Trophoblast cell (in vitro differentiated cells and primary cell): ENCODE data around the gene TINAG.
"Not testable (repeated sequence)": the region's sequence is repeated elsewhere in the genome, so short reads cannot be mapped to it uniquely, and the experiment has no call there.

Experiments used
- DNase-seq, 2 donors: peaks; one replicate each; pipeline ENCODE4 v3.0.0-alpha.2; 2016
- H2AFZ ChIP-seq: 2 replicates; pipeline ENCODE4 v1.6.1; 2013; ENCODE audit warnings: low read length, moderate library complexity, mild to moderate bottlenecking; ENCODE audit not compliant: insufficient read depth, poor library complexity
- H2AK5ac ChIP-seq: 2 replicates; pipeline ENCODE4 v1.6.1; 2013; ENCODE audit warnings: mild to moderate bottlenecking, low read length
- H2BK120ac ChIP-seq: 2 replicates; pipeline ENCODE4 v1.6.1; 2013; ENCODE audit warnings: low read length, mild to moderate bottlenecking, moderate library complexity; ENCODE audit not compliant: insufficient read depth, poor library complexity
- H2BK12ac ChIP-seq: 2 replicates; pipeline ENCODE4 v1.6.1; 2013; ENCODE audit warnings: mild to moderate bottlenecking, low read length, moderate library complexity
- H2BK5ac ChIP-seq: 2 replicates; pipeline ENCODE4 v1.6.1; 2013; ENCODE audit warnings: low read length, low read depth, moderate library complexity, mild to moderate bottlenecking; ENCODE audit not compliant: poor library complexity
- H3K14ac ChIP-seq: 2 replicates; pipeline ENCODE4 v1.6.1; 2013; ENCODE audit warnings: mild to moderate bottlenecking, low read length
- H3K18ac ChIP-seq: 2 replicates; pipeline ENCODE4 v1.6.1; 2013; ENCODE audit warnings: mild to moderate bottlenecking, low read length
- H3K23ac ChIP-seq: 2 replicates; pipeline ENCODE4 v1.6.1; 2013; ENCODE audit warnings: low read length
- H3K27ac ChIP-seq: 2 replicates; pipeline ENCODE4 v1.5.1; 2013; ENCODE audit warnings: low read depth, mild to moderate bottlenecking, inconsistent platforms, low read length, moderate library complexity
- H3K27me3 ChIP-seq: 2 replicates; pipeline ENCODE4 v1.6.1; 2013; ENCODE audit warnings: inconsistent platforms, mild to moderate bottlenecking, low read length, moderate library complexity; ENCODE audit not compliant: insufficient read depth
- H3K36me3 ChIP-seq, 2 experiments: 1 replicate in 1 of 2; 2 replicates in 1 of 2; pipeline ENCODE4 v1.6.1; 2013; ENCODE audit warnings: low read length in 2 of 2, mild to moderate bottlenecking in 2 of 2, moderate library complexity in 1 of 2; ENCODE audit not compliant: insufficient read depth in 2 of 2, control insufficient read depth in 1 of 2
- H3K4ac ChIP-seq: 2 replicates; pipeline ENCODE4 v1.6.1; 2013; ENCODE audit warnings: low read depth, mild to moderate bottlenecking, low read length, moderate library complexity
- H3K4me1 ChIP-seq, 2 experiments: 1 replicate in 1 of 2; 2 replicates in 1 of 2; pipeline ENCODE4 v1.6.1; 2013; ENCODE audit warnings: low read length in 2 of 2, mild to moderate bottlenecking in 2 of 2, moderate library complexity in 1 of 2; ENCODE audit not compliant: insufficient read depth in 2 of 2, control insufficient read depth in 1 of 2
- H3K4me2 ChIP-seq: 2 replicates; pipeline ENCODE4 v1.6.1; 2013; ENCODE audit warnings: inconsistent platforms, mild to moderate bottlenecking, low read length, moderate library complexity
- H3K4me3 ChIP-seq: 2 replicates; pipeline ENCODE4 v1.5.1; 2013; ENCODE audit warnings: mild to moderate bottlenecking, low read depth, low read length, inconsistent platforms
- H3K79me1 ChIP-seq: one replicate; pipeline ENCODE4 v1.6.1; 2013; ENCODE audit warnings: low read length
- H3K79me2 ChIP-seq: 2 replicates; pipeline ENCODE4 v1.6.1; 2013; ENCODE audit warnings: low read length, mild to moderate bottlenecking; ENCODE audit not compliant: control insufficient read depth, insufficient read depth, poor library complexity
- H3K9ac ChIP-seq: 2 replicates; pipeline ENCODE4 v1.6.1; 2013; ENCODE audit warnings: mild to moderate bottlenecking, low read length
- H3K9me3 ChIP-seq: 2 replicates; pipeline ENCODE4 v1.6.1; 2013; ENCODE audit warnings: low read depth, mild to moderate bottlenecking, control low read depth, inconsistent platforms, low read length; ENCODE audit not compliant: insufficient read depth
- H4K12ac ChIP-seq: 2 replicates; pipeline ENCODE4 v1.6.1; 2013; ENCODE audit warnings: low read depth, mild to moderate bottlenecking, low read length, moderate library complexity
- H4K8ac ChIP-seq: 2 replicates; pipeline ENCODE4 v1.6.1; 2013; ENCODE audit warnings: low read depth, mild to moderate bottlenecking, low read length, moderate library complexity
- H4K91ac ChIP-seq: one replicate; pipeline ENCODE4 v1.6.1; 2013; ENCODE audit warnings: low read depth, mild to moderate bottlenecking, low read length, moderate library complexity
- WGBS: extraction: QIAGEN DNeasy Blood & Tissue Kit; methylation state at CpG from one replicate; pipeline ENCODE4 v1.1.7; 2013; ENCODE audit warnings: missing lambda C conversion rate; ENCODE audit not compliant: insufficient read length, insufficient coverage; ENCODE audit errors: extremely low coverage; 5-methylcytosine and 5-hydroxymethylcytosine counted together

Gene TINAG

DNA sequence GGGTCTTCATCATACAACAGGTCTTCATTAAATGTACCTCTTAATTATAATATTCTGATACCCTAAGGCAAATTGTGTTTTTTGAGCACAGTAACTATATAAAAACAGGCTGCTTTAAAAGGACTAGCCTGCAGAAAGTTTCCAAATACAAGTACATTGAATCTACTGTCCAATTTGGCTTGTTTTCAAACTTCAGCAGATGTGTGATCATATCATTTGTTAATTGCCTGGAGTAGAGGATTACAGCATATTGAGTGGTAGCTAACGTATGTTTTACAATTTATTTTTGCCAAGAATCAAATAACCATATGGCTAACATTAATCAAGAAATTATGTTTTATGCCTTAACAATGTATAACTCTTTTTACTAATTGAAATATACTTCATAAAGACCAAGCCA is 12.6 kb downstream of the TINAG start:
- Histone ChIP-seq H2BK120ac (no peak overlapping the region), H3K14ac (no peak overlapping the region), H3K4ac (no peak overlapping the region), H3K4me2 (no peak overlapping the region), H2AFZ (no peak overlapping the region), H3K4me1 (no peaks in the 10 kb centered on the region), H4K8ac (no peak overlapping the region), H3K9me3 (no peaks in the 10 kb centered on the region), H3K27ac (no peak overlapping the region), H3K36me3 (no peaks in the 10 kb centered on the region), H4K91ac (no peak overlapping the region), H2AK5ac (no peak overlapping the region), H3K18ac (no peak overlapping the region), H3K27me3 (no peaks in the 10 kb centered on the region), H3K79me2 (no peaks in the 10 kb centered on the region), H3K23ac (no peak overlapping the region), H2BK12ac (no peak overlapping the region), H3K79me1 (no peaks in the 10 kb centered on the region), H4K12ac (no peak overlapping the region), H2BK5ac (no peak overlapping the region), H3K9ac (no peak overlapping the region), H3K4me3 (no peak overlapping the region)
- WGBS, result no CpG with 5 or more reads among the region's 1 CpG
- DNase-seq, result no peak

DNA sequence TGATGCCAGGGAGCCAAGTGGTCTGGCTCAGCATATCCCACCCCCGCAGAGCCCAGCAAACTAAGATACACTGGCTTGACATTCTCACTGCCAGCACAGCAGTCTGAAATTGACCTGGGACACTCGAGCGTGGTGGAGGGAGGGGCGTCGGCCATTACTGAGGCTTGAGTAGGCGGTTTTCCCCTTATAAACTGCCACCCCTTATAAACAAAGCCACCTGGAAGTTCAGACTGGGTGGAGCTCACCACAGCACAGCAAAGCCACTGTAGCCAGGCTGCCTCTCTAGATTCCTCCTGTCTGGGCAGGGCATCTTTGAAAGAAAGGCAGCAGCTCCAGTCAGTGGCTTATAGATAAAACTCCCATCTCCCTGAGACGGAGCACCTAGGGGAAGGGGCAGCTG is 19.4 kb downstream of the TINAG start:
- no peaks in the 10 kb centered on the region for H3K9me3 ChIP-seq
- no peak overlapping the region for H2AFZ ChIP-seq
- H3K4me3 ChIP-seq, result no peak overlapping the region
- H4K8ac ChIP-seq, result no peak overlapping the region
- no peak overlapping the region for H3K18ac ChIP-seq
- H4K12ac ChIP-seq, result no peak overlapping the region
- H2BK12ac ChIP-seq, result no peak overlapping the region
- no peak overlapping the region for H4K91ac ChIP-seq
- H3K23ac ChIP-seq, result no peak overlapping the region
- H3K36me3 ChIP-seq, result no peaks in the 10 kb centered on the region
- H3K14ac ChIP-seq, result no peak overlapping the region
- H3K4ac ChIP-seq, result no peak overlapping the region
- H3K79me2 ChIP-seq, result no peaks in the 10 kb centered on the region
- no CpG with 5 or more reads among the region's 7 CpGs for WGBS
- H3K4me2 ChIP-seq, result no peak overlapping the region
- H3K79me1 ChIP-seq, result no peaks in the 10 kb centered on the region
- no peak overlapping the region for H2AK5ac ChIP-seq
- H2BK5ac ChIP-seq, result no peak overlapping the region
- H3K27me3 ChIP-seq, result no peaks in the 10 kb centered on the region
- DNase-seq, result no peak
- H3K27ac ChIP-seq, result no peak overlapping the region
- no peak overlapping the region for H3K9ac ChIP-seq
- no peak overlapping the region for H2BK120ac ChIP-seq
- H3K4me1 ChIP-seq, result no peaks in the 10 kb centered on the region

DNA sequence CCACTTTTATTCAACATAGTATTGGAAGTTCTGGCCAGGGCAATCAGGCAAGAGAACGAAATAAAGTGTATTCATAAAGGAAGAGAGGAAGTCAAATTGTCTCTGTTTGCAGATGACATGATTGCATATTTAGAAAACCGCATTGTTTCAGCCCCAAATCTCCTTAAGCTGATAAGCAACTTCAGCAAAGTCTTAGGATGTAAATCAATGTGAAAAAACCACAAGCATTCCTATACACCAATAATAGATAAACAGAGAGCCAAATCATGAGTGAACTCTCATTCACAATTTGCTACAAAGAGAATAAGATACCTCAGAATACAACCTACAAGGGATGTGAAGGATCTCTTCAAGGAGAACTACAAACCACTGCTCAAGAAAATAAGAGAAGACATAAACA is 23.3 kb downstream of the TINAG start:
- H3K4me2 ChIP-seq, H3K9me3 ChIP-seq, H3K4me1 ChIP-seq, H3K36me3 ChIP-seq, H3K79me2 ChIP-seq, H4K8ac ChIP-seq, H2BK12ac ChIP-seq, H3K9ac ChIP-seq, H3K79me1 ChIP-seq, H2BK5ac ChIP-seq, DNase-seq, H3K23ac ChIP-seq, H3K4ac ChIP-seq, H3K18ac ChIP-seq, H2AK5ac ChIP-seq, H4K12ac ChIP-seq, H3K14ac ChIP-seq, H3K27ac ChIP-seq, H3K4me3 ChIP-seq, H3K27me3 ChIP-seq, H4K91ac ChIP-seq, H2AFZ ChIP-seq, H2BK120ac ChIP-seq: not testable (repeated sequence)
- WGBS, result no CpG with 5 or more reads among the region's 2 CpGs

DNA sequence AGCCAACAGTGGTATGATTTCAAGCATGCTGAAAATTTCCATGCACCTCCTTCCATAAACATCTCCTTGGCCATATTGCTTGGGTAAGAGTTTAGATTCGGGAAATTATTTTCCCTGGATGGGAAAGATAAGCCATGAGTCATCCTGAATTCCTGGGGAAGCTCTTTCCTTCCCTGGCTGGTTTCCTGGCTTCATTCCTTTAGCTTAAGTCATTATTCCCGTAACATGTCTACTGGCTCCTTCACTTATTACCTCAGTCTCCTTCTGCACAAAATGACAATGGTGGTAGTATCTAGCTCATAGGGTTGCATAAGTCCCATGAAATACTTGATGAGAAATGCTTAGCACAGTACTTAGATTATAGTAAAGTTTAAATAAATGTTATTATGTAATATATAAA is 27.6 kb downstream of the TINAG start:
- no peak overlapping the region for H2BK120ac ChIP-seq
- no peaks in the 10 kb centered on the region for H3K36me3 ChIP-seq
- no CpG with 5 or more reads among the region's 2 CpGs for WGBS
- H4K91ac ChIP-seq, result no peak overlapping the region
- H3K4ac ChIP-seq, result no peak overlapping the region
- H3K27me3 ChIP-seq, result no peaks in the 10 kb centered on the region
- H2BK5ac ChIP-seq, result no peak overlapping the region
- no peak overlapping the region for H2AK5ac ChIP-seq
- no peak overlapping the region for H3K18ac ChIP-seq
- H3K4me2 ChIP-seq, result no peak overlapping the region
- no peak overlapping the region for H4K12ac ChIP-seq
- H3K9me3 ChIP-seq, result no peaks in the 10 kb centered on the region
- H3K4me3 ChIP-seq, result no peak overlapping the region
- no peaks in the 10 kb centered on the region for H3K79me2 ChIP-seq
- H3K14ac ChIP-seq, result no peak overlapping the region
- DNase-seq, result peak; percentile 66 to 93
- H2BK12ac ChIP-seq, result no peak overlapping the region
- H3K9ac ChIP-seq, result no peak overlapping the region
- peaks cover 0 to 3% of the 10 kb centered on the region in 2 experiments for H3K4me1 ChIP-seq
- H3K79me1 ChIP-seq, result no peaks in the 10 kb centered on the region
- H2AFZ ChIP-seq, result no peak overlapping the region
- H3K27ac ChIP-seq, result no peak overlapping the region
- H4K8ac ChIP-seq, result no peak overlapping the region
- no peak overlapping the region for H3K23ac ChIP-seq
